Fibroblast of lung (primary cell): Measurements from ENCODE around the gene DNM3. TPM values are rescaled to one million over a fixed set of nuclear protein-coding genes. Genes with fewer than 3 reads are reported as not detected.

Experiments
- DNase-seq, 2 donors: peaks; one replicate each; pipeline versions ENCODE4 v3.0.0 to v3.0.0-alpha.2; 2010; ENCODE audit warnings: low read depth in 2 of 2
- H2AFZ ChIP-seq: 2 replicates; pipeline ENCODE4 v1.5.1; 2012; ENCODE audit warnings: low read length, control low read depth, inconsistent platforms
- H3K27ac ChIP-seq: 2 replicates; pipeline ENCODE4 v1.5.1; 2011; ENCODE audit warnings: low read length, control low read depth; ENCODE audit not compliant: insufficient read depth
- H3K27me3 ChIP-seq: 2 replicates; pipeline ENCODE4 v1.5.1; 2011; ENCODE audit warnings: mild to moderate bottlenecking, low read length; ENCODE audit not compliant: control insufficient read depth, insufficient read depth
- H3K36me3 ChIP-seq: 2 replicates; pipeline ENCODE4 v1.5.1; 2011; ENCODE audit warnings: low read length; ENCODE audit not compliant: control insufficient read depth, insufficient read depth
- H3K4me1 ChIP-seq: 2 replicates; pipeline ENCODE4 v1.5.1; 2011; ENCODE audit warnings: low read length; ENCODE audit not compliant: control insufficient read depth, insufficient read depth; ENCODE audit errors: extremely low read depth
- H3K4me2 ChIP-seq: 2 replicates; pipeline ENCODE4 v1.5.1; 2011; ENCODE audit warnings: low read length, control low read depth; ENCODE audit not compliant: insufficient read depth; ENCODE audit errors: extremely low read depth
- H3K4me3 ChIP-seq, 4 experiments: fragments of 200-600 bp in 1 of 4; sonication (generic) in 1 of 4; replicated peaks in 1 of 4; 2 replicates each; pipeline ENCODE4 v1.5.1; 2011 to 2016; ENCODE audit warnings: low read length in 4 of 4, low read depth in 3 of 4, mild to moderate bottlenecking in 3 of 4, control low read depth in 2 of 4, inconsistent platforms in 1 of 4, mixed read lengths in 1 of 4; ENCODE audit not compliant: insufficient read depth in 1 of 4; ENCODE audit errors: control extremely low read depth in 1 of 4
- H3K79me2 ChIP-seq: 2 replicates; pipeline ENCODE4 v1.5.1; 2012; ENCODE audit warnings: mild to moderate bottlenecking, low read length, inconsistent platforms; ENCODE audit not compliant: control insufficient read depth, insufficient read depth
- H3K9ac ChIP-seq: 2 replicates; pipeline ENCODE4 v1.5.1; 2011; ENCODE audit warnings: mild to moderate bottlenecking, low read length, control low read depth; ENCODE audit not compliant: insufficient read depth
- H3K9me3 ChIP-seq: 2 replicates; pipeline ENCODE4 v1.5.1; 2012; ENCODE audit warnings: low read depth, low read length; ENCODE audit not compliant: control insufficient read depth, insufficient read depth
- H4K20me1 ChIP-seq: 2 replicates; pipeline ENCODE4 v1.5.1; 2011; ENCODE audit warnings: low read length; ENCODE audit not compliant: control insufficient read depth, insufficient read depth; ENCODE audit errors: extremely low read depth
- CTCF ChIP-seq, 2 donors: IDR thresholded peaks in 1 of 2; conservative IDR thresholded peaks in 1 of 2; 1 replicate in 1 of 2; 2 replicates in 1 of 2; pipeline ENCODE4 v1.5.1; 2011 to 2012; ENCODE audit warnings: low read length in 2 of 2, control low read depth in 1 of 2, inconsistent platforms in 1 of 2, low read depth in 1 of 2, mild to moderate bottlenecking in 1 of 2
- EZH2 ChIP-seq: IDR thresholded peaks from 2 replicates; pipeline ENCODE4 v1.5.1; 2012; ENCODE audit warnings: low read length, control low read depth, mild to moderate bottlenecking; ENCODE audit errors: missing control alignments
- polyA plus RNA-seq, 2 donors: library from polyadenylated mRNA; depleted of rRNA in 1 of 2; stranded (reverse) in 1 of 2; unstranded in 1 of 2; fragments of >200 nt; gene quantifications; 2 replicates each; pipeline ENCODE4 v1.2.1, GENCODE V29; 2011 to 2012; ENCODE audit warnings: missing spikeins in 1 of 2
- total RNA-seq: library from RNA; depleted of rRNA; stranded (reverse); fragments of >200 nt; gene quantifications from 2 replicates; pipeline ENCODE4 v1.2.1, GENCODE V29; 2014

The DNM3 gene
- total and polyA plus RNA-seq, 2 donors (not counting 1 experiment from before 2014, with no cell fraction given) = 1.6 to 3.6 TPM

GRCh38 chr1:172184506-172185191, 343.4 kb downstream of the DNM3 start:
- TF ChIP-seq EZH2 (no peak), CTCF (conservative IDR thresholded peaks at IDR 0.05 in 1 of 2, IDR thresholded peaks at IDR 0.05 in 1 of 2; ENCODE audit: low read depth in 1 of 2, low read length in 2 of 2) (no peak)

GRCh38 chr1:172185211-172185610, 343.9 kb downstream of the DNM3 start:
- DNase-seq = peak; percentile 30 to 48
- Histone ChIP-seq H3K4me1 (peaks cover 7% of the 10 kb centered on the region), H3K79me2 (no peaks in the 10 kb centered on the region), H3K4me3 (no peak overlapping the region), H2AFZ (peak overlapping the region; percentile 10), H3K27ac (no peak overlapping the region), H3K27me3 (no peaks in the 10 kb centered on the region), H3K36me3 (no peaks in the 10 kb centered on the region), H3K9ac (no peak overlapping the region), H4K20me1 (no peaks in the 10 kb centered on the region), H3K4me2 (peak overlapping the region; percentile 51), H3K9me3 (no peaks in the 10 kb centered on the region)
- TF ChIP-seq CTCF (conservative IDR thresholded peaks at IDR 0.05 in 1 of 2, IDR thresholded peaks at IDR 0.05 in 1 of 2; ENCODE audit: low read depth in 1 of 2, low read length in 2 of 2) (no peak), EZH2 (no peak)

More at GRCh38 chr1:172184506-172185191, 343.4 kb downstream of the DNM3 start:
- H3K9ac ChIP-seq = no peak overlapping the region
- H3K4me1 ChIP-seq = peaks cover 8% of the 10 kb centered on the region
- no peaks in the 10 kb centered on the region for H3K9me3 ChIP-seq
- H3K4me2 ChIP-seq = peak overlapping the region; percentile 51
- H4K20me1 ChIP-seq = no peaks in the 10 kb centered on the region
- peak in 1 of 2 donors; percentile 52 for DNase-seq
- H3K27ac ChIP-seq = no peak overlapping the region
- no peak overlapping the region for H3K4me3 ChIP-seq
- no peaks in the 10 kb centered on the region for H3K36me3 ChIP-seq
- peak overlapping the region; percentile 10 for H2AFZ ChIP-seq
- no peaks in the 10 kb centered on the region for H3K27me3 ChIP-seq
- H3K79me2 ChIP-seq = no peaks in the 10 kb centered on the region

- Histone ChIP-seq H3K4me1 (peaks cover 4% of the 10 kb centered on the region), H2AFZ (no peak overlapping the region), H3K36me3 (no peaks in the 10 kb centered on the region), H3K4me3 (no peak overlapping the region), H3K9ac (no peak overlapping the region), H3K9me3 (no peaks in the 10 kb centered on the region), H3K4me2 (no peak overlapping the region), H3K79me2 (no peaks in the 10 kb centered on the region), H3K27me3 (no peaks in the 10 kb centered on the region), H4K20me1 (no peaks in the 10 kb centered on the region), H3K27ac (no peak overlapping the region)
- no peak for DNase-seq
- TF ChIP-seq EZH2 (no peak), CTCF (conservative IDR thresholded peaks at IDR 0.05 in 1 of 2, IDR thresholded peaks at IDR 0.05 in 1 of 2; ENCODE audit: low read depth in 1 of 2, low read length in 2 of 2) (no peak)
Observed at GRCh38 chr1:172185996-172186395, 344.7 kb downstream of the DNM3 start.
